WTC11 (cell line): ENCODE results near the gene GALNT18. TPM values are rescaled to one million over a fixed set of nuclear protein-coding genes. Genes with fewer than 3 reads are reported as not detected.

Source experiments
- ATAC-seq: fragments of 200-7000 bp; cut with Tn5 transposase; 2 replicates; pipeline ENCODE4 v1.10.0; 2021; ENCODE audit warnings: mild to moderate bottlenecking, moderate library complexity
- CTCF ChIA-PET: fragments of 300-600 bp; sonication (Branson Sonifier 250); formaldehyde crosslinking; loops from one replicate; lab custom pipeline; 2021; ENCODE audit warnings: antibody characterized with exemption; lab: Charles Lee
- POLR2A ChIA-PET: fragments of 350-600 bp; sonication (Branson Sonifier 250); formaldehyde crosslinking; loops from one replicate; lab custom pipeline; 2021; ENCODE audit warnings: antibody characterized with exemption; lab: Charles Lee
- DNase-seq: peaks from one replicate; pipeline ENCODE4 v3.0.0; 2021; ENCODE audit warnings: low spot score
- H3K27ac Mint-ChIP-seq: 2 replicates; pipeline ENCODE4 v1.8.0; 2021; ENCODE audit warnings: mixed read lengths
- H3K27me3 Mint-ChIP-seq: 2 replicates; pipeline ENCODE4 v1.8.0; 2021; ENCODE audit warnings: low read depth, mild to moderate bottlenecking, moderate library complexity, mixed read lengths
- H3K36me3 Mint-ChIP-seq: 2 replicates; pipeline ENCODE4 v1.8.0; 2021; ENCODE audit warnings: mixed read lengths
- H3K4me1 Mint-ChIP-seq: 2 replicates; pipeline ENCODE4 v1.8.0; 2022; ENCODE audit warnings: mixed read lengths
- H3K4me3 Mint-ChIP-seq: 2 replicates; pipeline ENCODE4 v1.8.0; 2021; ENCODE audit warnings: mild to moderate bottlenecking, moderate library complexity, mixed read lengths
- H3K9me3 Mint-ChIP-seq: 2 replicates; pipeline ENCODE4 v1.8.0; 2021; ENCODE audit warnings: mixed read lengths
- AFF4 ChIP-seq: sonication (generic); formaldehyde crosslinking; IDR thresholded peaks from 2 replicates; pipeline ENCODE4 v1.8.1; 2023; ENCODE audit warnings: mild to moderate bottlenecking, missing genetic modification reagents, borderline replicate concordance
- CBFB ChIP-seq: sonication (generic); formaldehyde crosslinking; IDR thresholded peaks from 2 replicates; pipeline ENCODE4 v1.8.1; 2022; ENCODE audit warnings: mild to moderate bottlenecking, low read depth, missing genetic modification reagents
- CDX4 ChIP-seq: fragments of 250-450 bp; sonication (Bioruptor Pico); IDR thresholded peaks from 2 replicates; pipeline ENCODE4 v1.9.0; 2021; ENCODE audit warnings: moderate library complexity, mild to moderate bottlenecking, inconsistent platforms, borderline replicate concordance
- CREB1 ChIP-seq: sonication (generic); formaldehyde crosslinking; IDR thresholded peaks from 2 replicates; pipeline ENCODE4 v1.8.0; 2023; ENCODE audit warnings: mild to moderate bottlenecking, missing genetic modification reagents
- EMX1 ChIP-seq: fragments of 250-450 bp; sonication (Bioruptor Pico); IDR thresholded peaks from 2 replicates; pipeline ENCODE4 v1.8.0; 2021; ENCODE audit warnings: mild to moderate bottlenecking
- FOXK1 ChIP-seq: sonication (generic); formaldehyde crosslinking; IDR thresholded peaks from 2 replicates; pipeline ENCODE4 v1.8.0; 2022; ENCODE audit warnings: mild to moderate bottlenecking, moderate library complexity, missing genetic modification reagents
- FOXP1 ChIP-seq: sonication (generic); formaldehyde crosslinking; IDR thresholded peaks from 2 replicates; pipeline ENCODE4 v1.8.0; 2022; ENCODE audit warnings: missing genetic modification reagents, mild to moderate bottlenecking, moderate library complexity, borderline replicate concordance
- KAT7 ChIP-seq: sonication (generic); formaldehyde crosslinking; IDR thresholded peaks from 2 replicates; pipeline ENCODE4 v1.8.1; 2023; ENCODE audit warnings: missing genetic modification reagents, mild to moderate bottlenecking, borderline replicate concordance
- MYBL2 ChIP-seq: sonication (generic); formaldehyde crosslinking; IDR thresholded peaks from 2 replicates; pipeline ENCODE4 v1.8.1; 2023; ENCODE audit warnings: mild to moderate bottlenecking, moderate library complexity, missing genetic modification reagents
- NFATC4 ChIP-seq: fragments of 250-450 bp; sonication (Bioruptor Pico); IDR thresholded peaks from 2 replicates; pipeline ENCODE4 v1.9.0; 2021; ENCODE audit warnings: mild to moderate bottlenecking
- NFYB ChIP-seq: sonication (generic); formaldehyde crosslinking; conservative IDR thresholded peaks from 2 replicates; pipeline ENCODE4 v1.8.0; 2022; ENCODE audit warnings: low read depth, missing genetic modification reagents
- NR2C2 ChIP-seq: sonication (generic); formaldehyde crosslinking; IDR thresholded peaks from 2 replicates; pipeline ENCODE4 v1.8.0; 2022; ENCODE audit warnings: mild to moderate bottlenecking, missing genetic modification reagents
- PRDM15 ChIP-seq: sonication (generic); formaldehyde crosslinking; IDR thresholded peaks from 2 replicates; pipeline ENCODE4 v1.8.0; 2022; ENCODE audit warnings: missing genetic modification reagents
- RELA ChIP-seq: sonication (generic); formaldehyde crosslinking; IDR thresholded peaks from 2 replicates; pipeline ENCODE4 v1.8.1; 2022; ENCODE audit warnings: missing genetic modification reagents, mild to moderate bottlenecking, borderline replicate concordance
- TEAD4 ChIP-seq: sonication (generic); formaldehyde crosslinking; IDR thresholded peaks from 2 replicates; pipeline ENCODE4 v1.8.0; 2022; ENCODE audit warnings: mild to moderate bottlenecking, missing genetic modification reagents
- USF1 ChIP-seq: sonication (generic); formaldehyde crosslinking; IDR thresholded peaks from 2 replicates; pipeline ENCODE4 v1.8.0; 2022; ENCODE audit warnings: mild to moderate bottlenecking, missing genetic modification reagents
- ZBTB21 ChIP-seq: sonication (generic); formaldehyde crosslinking; IDR thresholded peaks from 2 replicates; pipeline ENCODE4 v1.8.1; 2023; ENCODE audit warnings: mild to moderate bottlenecking, missing genetic modification reagents, borderline replicate concordance
- ZNF121 ChIP-seq: sonication (generic); formaldehyde crosslinking; IDR thresholded peaks from 2 replicates; pipeline ENCODE4 v1.8.0; 2023; ENCODE audit warnings: missing genetic modification reagents
- ZNF281 ChIP-seq: sonication (generic); formaldehyde crosslinking; IDR thresholded peaks from 2 replicates; pipeline ENCODE4 v1.8.0; 2023; ENCODE audit warnings: mild to moderate bottlenecking, missing genetic modification reagents
- ZNF416 ChIP-seq: fragments of 250-450 bp; sonication (Bioruptor Pico); IDR thresholded peaks from 2 replicates; pipeline ENCODE4 v1.9.0; 2021; ENCODE audit warnings: mild to moderate bottlenecking, inconsistent platforms
- ZSCAN18 ChIP-seq: fragments of 250-450 bp; sonication (Bioruptor Pico); IDR thresholded peaks from 2 replicates; pipeline ENCODE4 v2.1.2; 2022; ENCODE audit warnings: mild to moderate bottlenecking, moderate library complexity
- total RNA-seq: library from RNA; stranded (reverse); gene quantifications from 3 replicates; pipeline ENCODE4 v1.2.3, GENCODE V29; 2021

GALNT18 gene
- total RNA-seq, 1 experiment from 2014 or later, result 5.0 TPM

- peak; percentile 43; the same call in 1 of the 2 replicates for TF ChIP-seq PRDM15 (CRISPR knock-in tag)
- no peak for TF ChIP-seq ZSCAN18 (CRISPR knock-in tag)
- no peak for TF ChIP-seq KAT7 (CRISPR knock-in tag)
- TF ChIP-seq RELA, result no peak
- no peak for TF ChIP-seq ZNF416
- TF ChIP-seq FOXP1 (CRISPR knock-in tag), result no peak
- no peak for TF ChIP-seq MYBL2
- TF ChIP-seq, all 79 proteins: peak for 1
- ATAC-seq, result peak; percentile 43
- H3K4me1 Mint-ChIP-seq, result peaks cover 14% of the 10 kb centered on the region
- H3K4me3 Mint-ChIP-seq, result no peak overlapping the region
- H3K27ac Mint-ChIP-seq, result no peak overlapping the region; the same call in 1 of the 2 replicates
- ChIA-PET POLR2A (no interaction called here), CTCF (interaction anchor here (1.6 to 2.3 kb wide), 2 partner anchors 376 to 383 kb away, joined by 5 to 7 read pairs; no protein-coding TSS in a partner anchor)
- no peaks in the 10 kb centered on the region for H3K9me3 Mint-ChIP-seq
- no peaks in the 10 kb centered on the region for H3K27me3 Mint-ChIP-seq
- no peak for DNase-seq
- no peaks in the 10 kb centered on the region for H3K36me3 Mint-ChIP-seq
Observed at GRCh38 chr11:11403763-11404725, 217.8 kb downstream of the GALNT18 start.

- no peak for DNase-seq
- ChIA-PET CTCF (interaction anchor here (1.7 kb wide), 1 partner anchor 386 kb away, joined by 8 read pairs; no protein-coding TSS in a partner anchor), POLR2A (no interaction called here)
- Mint-ChIP-seq H3K9me3 (no peaks in the 10 kb centered on the region), H3K27ac (no peak overlapping the region), H3K27me3 (no peaks in the 10 kb centered on the region), H3K36me3 (no peaks in the 10 kb centered on the region), H3K4me1 (peaks cover 14% of the 10 kb centered on the region), H3K4me3 (no peak overlapping the region)
- ATAC-seq, result no peak
- TF ChIP-seq NR2C2 (CRISPR knock-in tag) (no peak), AFF4 (no peak), ZBTB21 (CRISPR knock-in tag) (no peak), CREB1 (no peak), ZNF121 (no peak), EMX1 (CRISPR knock-in tag) (no peak), NFATC4 (CRISPR knock-in tag) (no peak), USF1 (CRISPR knock-in tag) (no peak), CDX4 (CRISPR knock-in tag) (no peak), NFYB (CRISPR knock-in tag) (no peak), TEAD4 (CRISPR knock-in tag) (no peak), ZNF281 (CRISPR knock-in tag) (no peak), CBFB (CRISPR knock-in tag) (no peak), FOXK1 (CRISPR knock-in tag) (no peak)
Observed at GRCh38 chr11:11401960-11402535, 219.8 kb downstream of the GALNT18 start.
